A549 (cell line): Measurements from ENCODE around the gene RPL37A.

Source experiments
- CTCF ChIP-seq: fragments of >200 bp; sonication (Bioruptor Twin); formaldehyde crosslinking; IDR thresholded peaks from 3 replicates; pipeline ENCODE4 v1.5.1; 2016
- E2F6 ChIP-seq: IDR thresholded peaks from 2 replicates; pipeline ENCODE4 v1.6.1; 2012; ENCODE audit warnings: low read depth, borderline replicate concordance
- EHMT2 ChIP-seq: fragments of 200-600 bp; sonication (generic); IDR thresholded peaks from 2 replicates; pipeline ENCODE4 v1.6.1; 2016; ENCODE audit warnings: antibody characterized with exemption, low read depth, mild to moderate bottlenecking, moderate library complexity
- NR3C1 ChIP-seq: fragments of >200 bp; sonication (Bioruptor Twin); formaldehyde crosslinking; IDR thresholded peaks from 3 replicates; pipeline ENCODE4 v1.6.1; 2017
- POLR2A ChIP-seq: IDR thresholded peaks from 2 replicates; pipeline ENCODE4 v1.6.1; 2012; ENCODE audit warnings: mild to moderate bottlenecking, low read length
- RAD21 ChIP-seq, 2 experiments: fragments of >200 bp in 1 of 2; sonication (Bioruptor Twin) in 1 of 2; formaldehyde crosslinking in 1 of 2; IDR thresholded peaks in 1 of 2; conservative IDR thresholded peaks in 1 of 2; 2 replicates in 1 of 2; 3 replicates in 1 of 2; pipeline ENCODE4 v1.6.1; 2012 to 2018; ENCODE audit warnings: inconsistent platforms in 1 of 2
- RNF2 ChIP-seq: fragments of 200-600 bp; sonication (generic); IDR thresholded peaks from 2 replicates; pipeline ENCODE4 v1.6.1; 2016; ENCODE audit warnings: low read depth, mild to moderate bottlenecking, antibody characterized with exemption, moderate library complexity, borderline replicate concordance
- SMC3 ChIP-seq: fragments of >200 bp; sonication (Bioruptor Twin); formaldehyde crosslinking; IDR thresholded peaks from 3 replicates; pipeline ENCODE4 v1.6.1; 2018; ENCODE audit warnings: inconsistent platforms

- no peak for TF ChIP-seq RAD21 (conservative IDR thresholded peaks at IDR 0.05 in 1 of 2, IDR thresholded peaks at IDR 0.05 in 1 of 2)
- TF ChIP-seq E2F6 = no peak
- TF ChIP-seq NR3C1 = no peak
- TF ChIP-seq POLR2A = no peak
- TF ChIP-seq CTCF = no peak
- no peak for TF ChIP-seq SMC3
- no peak for TF ChIP-seq RNF2
- TF ChIP-seq EHMT2 = no peak
These were observed 35.5 kb upstream of the RPL37A start for GRCh38 chr2:216463148-216463547.
